Parathyroid adenoma (tissue), 2 donors: ENCODE measurements around the gene TPCN1.

Source experiments
- H2AFZ ChIP-seq: fragments of 300-600 bp; sonication (generic); one replicate; pipeline ENCODE4 v1.7.0; 2017; ENCODE audit warnings: antibody characterized with exemption, mild to moderate bottlenecking
- H3K27ac ChIP-seq: fragments of 300-600 bp; sonication (generic); one replicate; pipeline ENCODE4 v1.7.0; 2017
- H3K27me3 ChIP-seq: fragments of 300-600 bp; sonication (generic); one replicate; pipeline ENCODE4 v1.7.0; 2017; ENCODE audit warnings: low read length; ENCODE audit not compliant: control insufficient read depth, insufficient read depth
- H3K36me3 ChIP-seq: fragments of 300-600 bp; sonication (generic); one replicate; pipeline ENCODE4 v1.7.0; 2017; ENCODE audit warnings: low read length; ENCODE audit not compliant: control insufficient read depth, insufficient read depth
- H3K4me1 ChIP-seq: fragments of 300-600 bp; sonication (generic); one replicate; pipeline ENCODE4 v1.7.0; 2017; ENCODE audit warnings: control low read depth
- H3K4me2 ChIP-seq: fragments of 300-600 bp; sonication (generic); one replicate; pipeline ENCODE4 v1.7.0; 2017; ENCODE audit warnings: low read length
- H3K4me3 ChIP-seq: fragments of 300-600 bp; sonication (generic); one replicate; pipeline ENCODE4 v1.7.0; 2017; ENCODE audit warnings: low read depth, low read length
- H3K79me2 ChIP-seq: fragments of 300-600 bp; sonication (generic); one replicate; pipeline ENCODE4 v1.7.0; 2017; ENCODE audit warnings: control low read depth
- H3K9ac ChIP-seq: fragments of 300-600 bp; sonication (generic); one replicate; pipeline ENCODE4 v1.7.0; 2017; ENCODE audit warnings: mild to moderate bottlenecking
- H3K9me3 ChIP-seq: fragments of 300-600 bp; sonication (generic); one replicate; pipeline ENCODE4 v1.7.0; 2017; ENCODE audit warnings: low read length; ENCODE audit not compliant: control insufficient read depth
- CTCF ChIP-seq: fragments of 300-600 bp; sonication (generic); IDR thresholded peaks from one replicate; pipeline ENCODE4 v1.7.0; 2017; ENCODE audit warnings: antibody characterized with exemption, mild to moderate bottlenecking
- donor health status: primary hyperparathyroidism.

TPCN1 gene

GRCh38 chr12:113248842-113249435 is 27.7 kb downstream of the TPCN1 start:
- Histone ChIP-seq H3K36me3 (no peaks in the 10 kb centered on the region), H3K9me3 (no peaks in the 10 kb centered on the region), H2AFZ (no peak overlapping the region), H3K4me2 (no peak overlapping the region), H3K9ac (no peak overlapping the region), H3K27ac (no peak overlapping the region), H3K4me1 (peaks cover 36% of the 10 kb centered on the region), H3K79me2 (peaks cover 15% of the 10 kb centered on the region), H3K27me3 (no peaks in the 10 kb centered on the region), H3K4me3 (no peak overlapping the region)
- TF ChIP-seq CTCF, result no peak

GRCh38 chr12:113249546-113249945 is 28.3 kb downstream of the TPCN1 start:
- H3K27me3 ChIP-seq, result no peaks in the 10 kb centered on the region
- H3K36me3 ChIP-seq, result no peaks in the 10 kb centered on the region
- peaks cover 30% of the 10 kb centered on the region for H3K4me1 ChIP-seq
- H3K4me3 ChIP-seq, result no peak overlapping the region
- no peak overlapping the region for H2AFZ ChIP-seq
- no peak overlapping the region for H3K4me2 ChIP-seq
- peaks cover 15% of the 10 kb centered on the region for H3K79me2 ChIP-seq
- H3K27ac ChIP-seq, result no peak overlapping the region
- H3K9ac ChIP-seq, result no peak overlapping the region
- no peak for TF ChIP-seq CTCF
- H3K9me3 ChIP-seq, result no peaks in the 10 kb centered on the region

GRCh38 chr12:113250045-113250444 is 28.8 kb downstream of the TPCN1 start:
- no peak overlapping the region for H3K4me2 ChIP-seq
- no peak overlapping the region for H2AFZ ChIP-seq
- H3K9ac ChIP-seq, result no peak overlapping the region
- H3K79me2 ChIP-seq, result peaks cover 15% of the 10 kb centered on the region
- TF ChIP-seq CTCF, result no peak
- H3K36me3 ChIP-seq, result no peaks in the 10 kb centered on the region
- no peak overlapping the region for H3K4me3 ChIP-seq
- peaks cover 25% of the 10 kb centered on the region for H3K4me1 ChIP-seq
- H3K9me3 ChIP-seq, result no peaks in the 10 kb centered on the region
- no peaks in the 10 kb centered on the region for H3K27me3 ChIP-seq
- no peak overlapping the region for H3K27ac ChIP-seq

- H3K27ac ChIP-seq, result no peak overlapping the region
- H3K9me3 ChIP-seq, result no peaks in the 10 kb centered on the region
- H3K27me3 ChIP-seq, result no peaks in the 10 kb centered on the region
- H3K4me1 ChIP-seq, result peaks cover 15% of the 10 kb centered on the region
- H2AFZ ChIP-seq, result no peak overlapping the region
- no peak overlapping the region for H3K4me3 ChIP-seq
- no peak overlapping the region for H3K4me2 ChIP-seq
- no peak for TF ChIP-seq CTCF
- no peak overlapping the region for H3K9ac ChIP-seq
- peaks cover 16% of the 10 kb centered on the region for H3K79me2 ChIP-seq
- H3K36me3 ChIP-seq, result no peaks in the 10 kb centered on the region
Measured at GRCh38 chr12:113251404-113252070, 30.3 kb downstream of the TPCN1 start.

GRCh38 chr12:113252494-113252893 is 31.2 kb downstream of the TPCN1 start:
- H2AFZ ChIP-seq, result no peak overlapping the region
- no peak overlapping the region for H3K9ac ChIP-seq
- peaks cover 23% of the 10 kb centered on the region for H3K79me2 ChIP-seq
- no peaks in the 10 kb centered on the region for H3K27me3 ChIP-seq
- no peaks in the 10 kb centered on the region for H3K9me3 ChIP-seq
- H3K4me1 ChIP-seq, result peaks cover 5% of the 10 kb centered on the region
- H3K27ac ChIP-seq, result no peak overlapping the region
- no peak for TF ChIP-seq CTCF
- H3K36me3 ChIP-seq, result no peaks in the 10 kb centered on the region
- H3K4me3 ChIP-seq, result no peak overlapping the region
- no peak overlapping the region for H3K4me2 ChIP-seq
